GM18499 (cell line): ENCODE data around the gene MED23.
A peak's percentile ranks its signal among the peaks of the same experiment; 100 is the strongest.
"Not testable (repeated sequence)": the region's sequence is repeated elsewhere in the genome, so short reads cannot be mapped to it uniquely, and the experiment has no call there.

Experiments used
- ATAC-seq: cut with Tn5 transposase; IDR thresholded peaks from one replicate; pipeline ENCODE4 v1.9.1; 2021; ENCODE audit warnings: moderate number of reproducible peaks; ENCODE audit not compliant: insufficient read depth, unreplicated experiment

The MED23 gene

DNA sequence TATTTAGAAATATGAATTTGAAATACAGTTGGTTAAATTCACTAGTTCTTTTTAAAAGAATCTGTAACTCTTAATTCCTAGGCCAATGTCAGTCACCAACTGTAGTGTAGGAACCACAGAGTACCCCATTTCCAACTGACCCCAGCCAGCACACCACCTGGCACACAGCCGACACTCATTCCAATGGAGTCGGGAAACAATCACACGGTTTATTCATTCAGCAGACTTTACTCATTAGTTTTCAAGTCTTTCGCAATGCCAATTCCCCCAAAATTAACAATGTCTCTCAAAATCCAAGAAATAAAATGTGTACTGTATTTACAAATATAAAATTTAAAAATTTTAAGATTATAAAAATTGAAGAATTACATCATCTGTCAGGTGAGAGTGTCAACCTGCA, 41.5 kb downstream of the MED23 start:
- no peak for ATAC-seq

DNA sequence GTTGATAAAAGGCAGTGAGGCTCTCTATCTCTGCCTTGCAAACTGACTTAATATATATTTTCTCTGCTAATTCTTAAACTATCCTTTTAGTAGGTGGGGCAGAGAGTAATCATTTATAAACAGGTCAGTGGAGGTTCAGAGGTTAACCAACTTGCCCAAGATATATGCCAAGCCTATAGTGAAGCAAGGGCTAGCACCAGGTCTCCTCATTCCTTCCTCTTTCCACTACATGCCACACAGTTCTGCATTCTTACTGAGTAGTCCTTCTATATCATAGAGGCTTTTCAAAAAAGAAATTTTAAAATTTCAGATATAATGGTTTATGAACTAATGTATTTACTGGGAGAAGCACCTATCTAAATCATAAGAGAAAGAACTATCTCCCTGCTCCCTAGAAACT, 46.5 kb downstream of the MED23 start:
- no peak for ATAC-seq

GRCh38 chr6:131575834-131576478, 52.1 kb downstream of the MED23 start:
- ATAC-seq: no peak

DNA sequence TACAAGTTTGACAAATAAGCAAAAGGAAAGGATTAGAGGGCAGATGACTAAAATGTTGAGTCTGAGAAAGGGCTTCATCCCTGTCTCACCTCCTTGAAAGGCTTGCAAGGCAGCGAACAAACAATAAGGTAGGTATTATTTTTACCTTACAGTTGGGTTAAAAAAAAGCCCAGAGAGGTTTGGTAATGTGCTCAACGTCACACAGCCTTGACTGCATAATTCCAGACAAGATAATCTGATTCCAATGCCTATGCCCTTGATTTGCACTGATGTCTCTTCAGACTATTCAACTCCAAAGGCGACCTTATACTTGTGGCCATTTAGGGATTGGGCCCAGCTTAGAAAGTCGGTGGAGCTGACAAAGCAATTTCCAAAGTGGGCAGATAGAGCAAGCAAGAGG, 53.4 kb downstream of the MED23 start:
- ATAC-seq: no peak

DNA sequence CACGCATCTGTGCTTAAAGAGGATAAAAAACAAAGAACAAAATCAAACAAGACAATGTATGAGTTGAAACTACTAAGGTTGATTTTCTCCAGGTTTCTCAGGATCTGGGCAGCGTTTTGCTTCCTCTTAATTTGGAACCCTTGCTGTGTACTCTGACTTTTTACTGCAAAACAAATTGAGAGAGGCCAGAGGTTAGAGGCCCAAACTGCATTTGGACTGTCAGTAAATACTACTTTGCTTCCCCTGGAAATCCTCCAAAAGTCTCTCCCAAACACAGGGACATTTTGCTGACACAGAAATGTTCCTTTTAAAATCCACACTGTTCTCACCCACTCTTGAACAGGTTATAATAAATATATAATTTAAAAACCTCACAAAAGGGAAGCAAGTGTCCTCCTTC, 53.9 kb downstream of the MED23 start:
- ATAC-seq: no peak

DNA sequence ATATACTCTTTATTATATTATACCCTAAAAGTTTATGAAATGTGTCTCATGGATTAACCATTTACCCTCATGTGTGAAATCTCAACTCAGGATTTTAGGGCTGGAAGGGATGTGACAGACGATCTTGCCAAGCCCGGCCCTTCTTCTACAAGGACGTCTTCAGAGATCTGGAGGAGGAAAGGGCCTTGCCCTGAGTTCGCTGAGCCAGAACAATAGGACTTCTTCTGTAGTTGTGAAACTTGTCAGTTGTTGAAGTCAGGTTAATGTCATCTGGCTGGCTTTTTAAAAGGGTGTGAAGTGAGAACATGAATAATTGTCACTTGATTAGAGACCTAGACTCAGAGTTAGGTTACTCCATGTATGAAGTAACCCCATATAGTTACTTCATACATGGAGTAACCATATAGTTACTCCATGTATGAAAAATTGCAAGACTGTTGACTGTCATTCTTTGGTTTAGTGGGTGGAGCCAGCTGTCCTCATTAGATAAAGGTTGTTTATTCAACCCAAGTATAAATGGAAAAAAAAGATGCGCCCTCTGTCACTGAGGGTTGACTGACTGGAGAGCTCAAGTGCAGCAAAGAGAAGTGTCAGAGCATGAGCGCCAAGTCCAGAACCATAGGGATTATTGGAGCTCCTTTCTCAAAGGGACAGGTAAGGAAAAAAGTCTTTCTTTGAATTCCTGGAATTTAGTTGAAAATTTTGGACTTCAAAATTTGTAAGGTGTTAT, 55.2 kb downstream of the MED23 start, which contains the start of gene ARG1:
Gene ARG1, plus strand, starts transcription at position 541 of the 730 bp plus-strand sequence. Its CDS starts 57 bp downstream, at position 598.
- ATAC-seq: no peak

- ATAC-seq: no peak
Measured at GRCh38 chr6:131568726-131569125, 59.3 kb downstream of the MED23 start.

DNA sequence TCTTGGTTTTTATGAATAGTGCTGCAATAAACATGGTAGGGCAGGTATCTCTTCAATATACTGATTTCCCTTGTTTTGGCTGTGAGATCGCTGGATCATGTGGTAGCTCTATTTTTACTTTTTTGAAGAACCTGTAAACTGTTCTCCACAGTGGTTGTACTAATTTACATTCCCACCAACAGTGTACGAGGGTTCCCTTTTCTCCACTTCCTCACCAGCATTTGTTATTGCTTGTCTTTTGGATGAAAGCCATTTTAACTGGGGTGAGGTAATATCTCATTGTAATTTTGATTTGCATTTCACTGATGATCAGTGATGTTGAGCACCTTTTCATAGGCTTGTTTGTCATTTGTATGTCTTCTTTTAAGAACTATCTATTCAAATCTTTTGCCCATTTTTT, 63.0 kb downstream of the MED23 start:
- ATAC-seq: no peak

- no peak for ATAC-seq
Measured at GRCh38 chr6:131561925-131562707, 65.9 kb downstream of the MED23 start.

- no peak for ATAC-seq
Measured at GRCh38 chr6:131558922-131559321, 69.1 kb downstream of the MED23 start.

DNA sequence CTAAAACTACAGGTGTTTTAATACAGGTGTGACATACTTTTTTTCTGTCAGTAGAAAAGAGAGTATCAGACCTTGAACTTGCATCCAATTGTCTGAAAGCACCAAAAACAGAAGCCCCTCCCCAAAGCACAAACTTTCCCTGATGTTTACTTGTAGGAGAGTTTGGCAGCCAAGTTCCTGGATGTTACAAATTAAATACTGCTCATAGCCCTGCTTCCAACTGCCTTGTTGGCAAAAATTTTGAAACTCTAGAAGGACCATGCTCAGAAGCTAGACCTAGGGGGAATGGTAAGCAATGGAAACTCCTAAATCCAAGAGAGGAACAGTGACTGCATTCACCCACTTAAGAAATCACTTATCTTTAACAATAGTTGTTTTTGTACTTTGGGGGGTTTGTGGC, 72.0 kb downstream of the MED23 start:
- no peak for ATAC-seq

- ATAC-seq: no peak
Measured at GRCh38 chr6:131552572-131552971, 75.5 kb downstream of the MED23 start.

GRCh38 chr6:131551902-131552301, 76.1 kb downstream of the MED23 start:
- ATAC-seq: no peak

- no peak for ATAC-seq
Measured at GRCh38 chr6:131549811-131550210, 78.2 kb downstream of the MED23 start.

DNA sequence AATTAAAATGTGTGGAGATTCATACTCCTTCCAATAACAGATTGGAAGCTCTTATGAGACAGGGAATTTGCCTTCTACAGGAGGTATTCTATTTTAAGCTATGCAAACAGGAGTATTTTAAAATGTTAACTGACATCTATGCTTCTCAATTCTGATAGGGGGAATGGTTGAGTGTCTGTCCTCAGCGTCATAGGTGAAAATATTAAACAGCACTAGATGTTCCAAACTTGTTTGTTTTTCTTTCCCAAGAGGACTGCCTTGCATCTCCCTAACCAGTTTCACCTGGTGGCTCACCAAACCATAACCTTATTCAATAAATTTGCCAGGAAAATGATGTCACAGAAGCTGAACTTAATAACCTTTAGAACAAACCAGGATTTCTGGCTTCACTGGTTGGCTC, 79.6 kb downstream of the MED23 start:
- ATAC-seq: no peak

GRCh38 chr6:131547488-131547887, 80.6 kb downstream of the MED23 start:
- ATAC-seq: no peak

DNA sequence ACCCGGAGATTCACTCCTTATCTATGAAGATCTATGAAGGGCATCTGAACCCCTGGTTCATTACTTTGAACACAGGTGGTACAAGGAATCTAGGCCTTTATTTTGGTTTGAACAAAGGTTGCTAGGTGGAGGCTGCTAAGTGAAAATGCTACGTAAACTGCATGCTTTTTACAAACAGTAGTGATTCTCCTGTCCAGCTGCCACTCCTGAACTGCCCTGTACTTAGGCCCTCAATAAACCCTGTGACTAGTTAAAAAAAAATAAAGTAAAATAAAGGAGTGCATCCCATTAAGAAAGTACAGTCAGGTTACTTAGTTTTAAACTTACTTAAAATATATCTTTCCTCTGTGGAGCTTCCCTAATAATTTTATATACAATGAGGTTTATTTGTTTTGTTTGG, 82.7 kb downstream of the MED23 start:
- no peak for ATAC-seq

DNA sequence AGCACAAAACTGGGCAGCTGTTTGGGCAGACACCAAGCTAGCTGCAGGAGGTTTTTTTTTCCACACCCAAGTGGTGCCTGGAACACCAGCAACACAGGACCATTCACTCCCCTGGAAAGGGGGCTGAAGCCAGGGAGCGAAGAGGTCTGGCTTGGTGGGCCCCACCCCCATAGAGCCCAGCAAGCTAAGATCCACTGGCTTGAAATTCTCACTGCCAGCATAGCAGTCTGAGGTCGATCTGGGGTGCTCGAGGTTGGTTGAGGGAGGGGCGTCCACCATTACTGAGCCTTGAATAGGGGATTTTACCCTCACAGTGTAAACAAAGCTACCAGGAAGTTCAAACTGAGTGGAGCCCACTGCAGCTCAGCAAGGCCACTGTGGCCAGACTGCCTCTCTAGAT, 89.4 kb downstream of the MED23 start:
- ATAC-seq: not testable (repeated sequence)

DNA sequence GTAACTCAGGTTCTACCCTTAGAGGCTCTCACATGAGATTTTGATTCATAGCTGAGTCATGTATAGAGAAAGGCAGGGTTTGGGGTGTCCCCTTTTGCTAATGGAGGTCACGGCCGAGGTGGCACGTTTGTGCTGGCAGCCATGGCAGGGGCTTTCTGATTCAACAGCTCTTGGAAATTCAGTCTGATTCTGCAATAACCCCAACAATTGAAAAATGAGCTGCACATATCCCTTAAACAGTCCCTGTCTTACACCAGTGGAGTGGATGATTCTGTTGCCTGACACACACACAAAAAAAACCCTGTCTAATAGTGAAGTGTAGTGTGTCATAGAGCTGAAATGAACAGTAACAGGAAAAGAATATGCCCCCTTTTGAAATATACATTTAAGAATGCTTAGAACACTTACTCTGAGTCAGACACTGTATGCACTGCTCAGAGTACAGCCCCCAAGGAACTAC, 95.4 kb downstream of the MED23 start:
- ATAC-seq: peak; percentile 94

- ATAC-seq: not testable (repeated sequence)
Measured at GRCh38 chr6:131531681-131532080, 96.4 kb downstream of the MED23 start.

DNA sequence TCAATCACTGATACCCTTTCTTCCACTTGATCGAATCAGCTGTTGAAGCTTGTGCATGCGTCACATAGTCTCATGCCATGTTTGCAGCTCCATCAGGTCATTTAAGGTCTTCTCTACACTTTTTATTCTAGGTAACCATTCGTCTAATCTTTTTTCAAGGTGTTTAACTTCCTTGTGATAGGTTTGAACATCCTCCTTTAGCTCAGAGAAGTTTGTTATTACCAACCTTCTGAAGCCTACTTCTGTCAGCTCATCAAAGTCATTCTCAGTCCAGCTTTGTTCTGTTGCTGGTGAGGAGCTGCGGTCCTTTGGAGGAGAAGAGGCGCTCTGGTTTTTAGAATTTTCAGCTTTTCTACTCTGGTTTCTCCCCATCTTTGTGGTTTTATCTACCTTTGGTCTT, 97.1 kb downstream of the MED23 start:
- ATAC-seq: not testable (repeated sequence)
